HS-5 (cell line): ENCODE results near the gene PPP1R18.
"Not testable (repeated sequence)": the region's sequence is repeated elsewhere in the genome, so short reads cannot be mapped to it uniquely, and the experiment has no call there.

Experiments used
- DNase-seq: peaks from one replicate; pipeline ENCODE4 v3.0.0-alpha.2; 2012; ENCODE audit warnings: low read depth

PPP1R18 gene

GRCh38 chr6:30666300-30666699, 20.1 kb downstream of the PPP1R18 start:
- not testable (repeated sequence) for DNase-seq

- DNase-seq, result no peak
Measured at GRCh38 chr6:30664994-30665767, 21.3 kb downstream of the PPP1R18 start.

- DNase-seq, result not testable (repeated sequence)
Measured at GRCh38 chr6:30657922-30658321, 28.5 kb downstream of the PPP1R18 start.

GRCh38 chr6:30657454-30657853, 29.0 kb downstream of the PPP1R18 start:
- no peak for DNase-seq

GRCh38 chr6:30656513-30656912, 29.9 kb downstream of the PPP1R18 start:
- no peak for DNase-seq

- no peak for DNase-seq
Measured at GRCh38 chr6:30655743-30656094, 30.7 kb downstream of the PPP1R18 start.

- no peak for DNase-seq
Measured at GRCh38 chr6:30654798-30655742, 31.4 kb downstream of the PPP1R18 start.

- DNase-seq, result no peak
Measured at GRCh38 chr6:30651143-30651542, 35.3 kb downstream of the PPP1R18 start.

- peak; percentile 14 for DNase-seq
Measured at GRCh38 chr6:30647242-30648116, 39.0 kb downstream of the PPP1R18 start.

GRCh38 chr6:30646450-30647241, 39.8 kb downstream of the PPP1R18 start, which contains the start of gene C6orf136:
C6orf136 (plus strand) TSS chr6:30647133; CDS start chr6:30647232, 99 bp downstream.
- DNase-seq, result peak; percentile 65

- no peak for DNase-seq
Measured at GRCh38 chr6:30645989-30646388, 40.5 kb downstream of the PPP1R18 start.

GRCh38 chr6:30644769-30645168, 41.7 kb downstream of the PPP1R18 start:
- DNase-seq, result no peak

- no peak for DNase-seq
Measured at GRCh38 chr6:30643656-30644055, 42.8 kb downstream of the PPP1R18 start.

GRCh38 chr6:30641048-30641447, 45.4 kb downstream of the PPP1R18 start:
- no peak for DNase-seq

GRCh38 chr6:30640481-30640880, 46.0 kb downstream of the PPP1R18 start:
- no peak for DNase-seq

GRCh38 chr6:30635834-30636233, 50.6 kb downstream of the PPP1R18 start:
- DNase-seq, result no peak

- no peak for DNase-seq
Measured at GRCh38 chr6:30626484-30627366, 59.7 kb downstream of the PPP1R18 start, which contains the start of gene ATAT1. ATAT1 (plus strand) TSS chr6:30626874.
